Endothelial cell of umbilical vein (primary cell): ENCODE measurements around the gene LPAR5.

Experiments used
- CTCF ChIP-seq, 2 donors: IDR thresholded peaks; 1 replicate in 1 of 2; 2 replicates in 1 of 2; pipeline ENCODE4 v1.5.1; 2011; ENCODE audit warnings: low read length in 2 of 2, mild to moderate bottlenecking in 2 of 2, moderate library complexity in 2 of 2, control low read depth in 1 of 2, inconsistent platforms in 1 of 2, low read depth in 1 of 2; ENCODE audit not compliant: insufficient read depth in 1 of 2; ENCODE audit errors: extremely low read depth in 1 of 2
- EZH2 ChIP-seq: IDR thresholded peaks from 2 replicates; pipeline ENCODE4 v1.6.1; 2012; ENCODE audit warnings: borderline replicate concordance, low read depth, mild to moderate bottlenecking, moderate library complexity, low read length, inconsistent platforms; ENCODE audit not compliant: severe bottlenecking
- FOS ChIP-seq: IDR thresholded peaks from 2 replicates; pipeline ENCODE4 v1.6.1; 2011; ENCODE audit warnings: mild to moderate bottlenecking, low read length, moderate library complexity, borderline replicate concordance; ENCODE audit not compliant: insufficient read depth
- POLR2A ChIP-seq: IDR thresholded peaks from 2 replicates; pipeline ENCODE4 v1.6.1; 2012; ENCODE audit warnings: low read depth, mild to moderate bottlenecking, control low read depth, low read length
- POLR2AphosphoS5 ChIP-seq: IDR thresholded peaks from 2 replicates; pipeline ENCODE4 v1.6.1; 2012; ENCODE audit warnings: low read depth, mild to moderate bottlenecking, control low read depth, low read length, moderate library complexity; ENCODE audit not compliant: insufficient read depth

- TF ChIP-seq CTCF (IDR thresholded peaks at IDR 0.05; ENCODE audit: extremely low read depth in 1 of 2, insufficient read depth in 1 of 2, low read depth in 1 of 2, low read length in 2 of 2) (no peak), FOS (no peak), EZH2 (no peak), POLR2A (no peak), POLR2AphosphoS5 (no peak)
These were observed 10.7 kb upstream of the LPAR5 start for GRCh38 chr12:6646276-6647082.
